ENCODE measurements around the gene ERO1B.

The ERO1B gene, protein sequence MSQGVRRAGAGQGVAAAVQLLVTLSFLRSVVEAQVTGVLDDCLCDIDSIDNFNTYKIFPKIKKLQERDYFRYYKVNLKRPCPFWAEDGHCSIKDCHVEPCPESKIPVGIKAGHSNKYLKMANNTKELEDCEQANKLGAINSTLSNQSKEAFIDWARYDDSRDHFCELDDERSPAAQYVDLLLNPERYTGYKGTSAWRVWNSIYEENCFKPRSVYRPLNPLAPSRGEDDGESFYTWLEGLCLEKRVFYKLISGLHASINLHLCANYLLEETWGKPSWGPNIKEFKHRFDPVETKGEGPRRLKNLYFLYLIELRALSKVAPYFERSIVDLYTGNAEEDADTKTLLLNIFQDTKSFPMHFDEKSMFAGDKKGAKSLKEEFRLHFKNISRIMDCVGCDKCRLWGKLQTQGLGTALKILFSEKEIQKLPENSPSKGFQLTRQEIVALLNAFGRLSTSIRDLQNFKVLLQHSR

DNA sequence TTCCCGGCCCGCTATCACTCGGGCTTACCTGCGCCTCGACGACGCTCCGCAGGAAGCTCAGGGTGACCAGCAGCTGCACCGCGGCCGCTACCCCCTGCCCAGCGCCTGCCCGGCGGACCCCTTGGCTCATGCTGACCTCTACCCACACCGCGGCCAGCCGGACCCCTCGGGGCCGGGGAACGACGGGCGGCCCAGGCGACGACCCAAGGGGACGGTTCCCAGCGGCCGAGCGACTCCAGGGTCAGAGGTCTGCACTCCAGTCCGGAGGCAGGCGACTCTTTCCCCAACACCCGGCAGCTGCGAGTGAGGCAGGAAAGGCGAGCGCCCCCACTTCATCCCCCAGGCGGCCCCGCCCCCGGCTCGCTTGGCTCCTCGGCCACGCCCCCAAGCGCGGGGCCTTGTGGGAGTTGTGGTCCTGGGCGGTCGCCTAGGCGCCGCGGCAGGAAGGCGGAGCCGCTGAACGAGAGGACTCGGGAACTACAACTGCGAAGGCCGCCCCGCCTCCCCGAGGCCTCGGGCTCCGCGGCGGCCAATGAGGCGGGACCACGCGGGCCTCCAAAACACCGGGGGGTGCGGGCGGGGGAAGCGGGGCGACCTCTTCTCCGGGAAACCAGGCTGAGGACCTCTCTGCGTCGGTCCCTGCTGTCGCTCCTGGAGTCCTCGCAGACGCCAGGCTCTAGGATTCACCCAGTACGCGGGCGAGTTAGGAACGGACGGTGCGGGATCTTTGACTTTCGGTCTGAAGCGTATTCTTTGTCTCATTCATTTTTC, at the start of gene ERO1B:
ERO1B (minus strand) TSS at position 305 of the 771 bp plus-strand sequence; CDS start at position 130, 175 bp downstream.
- no peak for TF ChIP-seq GATA2 (IDR thresholded peaks at IDR 0.05; ENCODE audit: low read depth, low read length)
- no peak for TF ChIP-seq GATA3 (IDR thresholded peaks at IDR 0.05; ENCODE audit: low read depth, low read length)

DNA sequence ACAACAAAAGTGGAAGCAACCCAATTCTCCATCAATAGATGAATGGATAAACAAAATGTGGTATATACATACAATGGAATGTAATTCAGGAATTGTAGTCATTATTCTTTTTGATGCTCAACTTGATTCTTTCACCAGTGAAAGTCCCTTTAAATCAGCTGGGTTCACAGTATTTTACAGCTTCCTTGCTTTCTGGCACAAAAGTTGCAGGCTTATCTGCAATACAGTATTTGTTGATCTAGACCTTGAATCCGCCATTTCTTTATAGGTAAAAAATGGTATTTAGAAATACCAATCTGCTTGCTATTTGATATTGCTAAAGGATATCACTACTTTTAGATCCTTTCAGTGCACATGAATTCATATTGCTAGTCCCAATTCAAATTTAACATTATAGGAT, 44.7 kb upstream of the ERO1B start:
- TF ChIP-seq GATA2 (IDR thresholded peaks at IDR 0.05; ENCODE audit: low read depth, low read length): no peak
- TF ChIP-seq GATA3 (IDR thresholded peaks at IDR 0.05; ENCODE audit: low read depth, low read length): no peak

DNA sequence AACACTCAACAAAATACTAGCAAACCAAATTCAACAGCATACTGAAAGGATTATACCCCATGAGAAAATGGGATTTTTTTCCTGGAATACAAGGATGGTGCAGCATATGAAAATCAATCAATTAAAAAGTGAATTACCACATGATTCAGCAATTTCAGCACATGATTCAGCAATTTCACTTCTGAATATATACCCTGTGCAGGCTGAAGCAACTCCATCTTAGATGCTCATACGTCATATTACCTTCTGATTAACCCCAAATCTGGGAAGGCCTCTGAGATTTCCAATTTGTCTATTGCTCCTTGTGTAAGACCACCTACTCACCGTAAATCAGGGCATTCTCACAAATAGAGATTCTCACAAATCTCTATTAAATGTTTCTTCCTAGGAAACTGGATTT, 43.8 kb upstream of the ERO1B start:
- TF ChIP-seq GATA3 (IDR thresholded peaks at IDR 0.05; ENCODE audit: low read depth, low read length): no peak
- no peak for TF ChIP-seq GATA2 (IDR thresholded peaks at IDR 0.05; ENCODE audit: low read depth, low read length)

DNA sequence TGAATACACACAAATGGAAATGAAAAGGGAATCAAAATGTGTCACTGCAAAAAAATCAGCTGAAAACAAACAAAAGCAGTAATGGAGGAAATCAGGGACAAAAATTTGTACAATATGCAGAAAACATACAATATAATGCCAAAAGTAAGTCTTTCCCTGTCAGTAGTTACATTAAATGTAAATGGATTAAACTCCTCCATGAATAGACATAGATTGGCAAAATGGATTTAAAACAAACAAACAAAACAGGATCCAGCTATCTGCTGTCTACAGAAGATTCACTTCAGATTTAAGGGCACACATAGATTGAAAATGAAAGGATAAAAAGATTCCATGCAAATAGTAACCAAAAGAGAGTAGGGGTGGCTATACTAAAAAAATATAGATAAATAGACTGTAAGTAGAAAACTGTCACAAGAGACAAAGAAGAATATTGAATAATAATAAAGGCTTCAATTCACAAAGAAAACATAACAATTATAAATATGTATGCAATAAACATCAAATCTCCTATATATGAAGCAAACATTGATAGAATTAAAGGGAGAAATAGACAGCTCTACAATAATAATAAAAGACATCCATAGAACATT, 42.2 kb upstream of the ERO1B start:
- TF ChIP-seq GATA2 (IDR thresholded peaks at IDR 0.05; ENCODE audit: low read depth, low read length) (no peak), GATA3 (IDR thresholded peaks at IDR 0.05; ENCODE audit: low read depth, low read length) (no peak)

DNA sequence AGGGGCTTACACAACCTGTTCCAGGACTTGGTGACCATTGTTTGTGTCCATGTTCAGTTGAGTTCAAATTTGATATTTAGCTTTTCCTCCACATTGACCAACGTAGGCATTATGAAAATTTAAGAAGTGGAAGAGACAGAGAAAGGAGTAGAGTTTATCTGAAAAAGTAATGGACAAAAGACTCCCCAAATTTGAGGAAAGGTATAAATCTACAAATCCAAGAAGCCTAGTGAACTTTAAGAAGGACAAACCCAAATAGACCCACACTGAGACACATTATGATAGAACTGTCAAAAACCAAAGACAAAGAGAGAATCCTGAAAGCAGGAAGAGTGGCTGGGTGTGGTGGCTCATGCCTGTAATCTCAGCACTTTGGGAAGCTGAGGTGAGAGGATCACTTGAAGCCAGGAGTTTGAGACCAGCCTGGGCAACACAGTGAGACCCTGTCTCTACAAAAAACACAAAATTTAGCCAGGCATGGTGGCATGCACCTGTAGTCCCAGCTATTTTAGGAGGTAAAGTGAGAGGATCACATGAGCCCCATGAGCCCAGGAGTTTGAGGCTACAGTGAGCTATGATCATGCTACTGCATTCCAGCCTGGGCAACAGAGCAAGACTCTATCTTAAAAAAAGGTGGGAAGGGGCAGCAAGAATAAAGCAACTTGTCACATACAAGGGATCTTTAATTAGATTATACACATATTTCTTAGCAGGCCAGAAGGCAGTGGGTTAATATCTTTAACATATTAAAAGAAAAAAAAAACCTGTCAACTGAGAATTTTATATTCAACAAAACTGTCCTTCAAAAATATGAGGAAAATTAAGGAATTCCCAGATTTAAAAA, 41.0 kb upstream of the ERO1B start:
- TF ChIP-seq GATA2 (IDR thresholded peaks at IDR 0.05; ENCODE audit: low read depth, low read length) (no peak), GATA3 (IDR thresholded peaks at IDR 0.05; ENCODE audit: low read depth, low read length) (no peak)

DNA sequence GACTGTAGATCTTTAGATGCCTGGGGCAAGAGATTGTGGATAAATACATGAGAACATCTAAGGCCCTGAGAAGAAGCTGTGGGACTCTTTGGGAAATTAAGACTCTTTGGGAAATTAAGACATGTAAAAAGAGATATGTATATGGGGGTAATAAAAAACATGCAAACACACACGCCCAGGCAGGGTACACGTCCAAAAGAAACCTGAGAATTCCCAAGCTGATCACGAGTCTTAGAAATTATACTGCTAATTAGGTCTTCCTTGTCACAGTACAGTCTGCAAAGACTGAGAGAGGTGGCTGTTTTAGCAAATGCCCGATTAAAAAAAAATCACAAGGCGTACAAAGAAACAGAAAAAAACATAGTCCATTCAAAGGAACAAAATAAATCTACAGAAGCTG, 39.3 kb upstream of the ERO1B start:
- TF ChIP-seq GATA2 (IDR thresholded peaks at IDR 0.05; ENCODE audit: low read depth, low read length): no peak
- no peak for TF ChIP-seq GATA3 (IDR thresholded peaks at IDR 0.05; ENCODE audit: low read depth, low read length)

DNA sequence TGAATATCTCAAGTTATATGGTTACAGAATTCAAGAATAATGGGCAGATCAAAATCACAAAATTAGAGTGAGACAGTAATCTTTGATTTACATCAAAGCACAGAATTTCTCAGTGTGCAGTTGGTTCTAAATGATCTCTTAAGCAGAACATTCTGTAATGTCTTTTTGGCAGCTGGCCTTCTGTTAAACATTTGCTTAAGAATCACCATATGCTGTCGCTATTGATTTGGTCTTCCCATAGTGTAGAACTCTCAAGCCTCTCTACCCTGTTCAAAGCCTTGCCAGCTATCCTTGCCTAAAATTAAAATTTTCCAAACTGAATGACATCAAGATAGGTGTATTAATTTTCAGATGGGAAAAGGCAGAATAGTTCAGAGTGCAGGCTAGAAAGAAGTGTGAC, 38.9 kb upstream of the ERO1B start:
- TF ChIP-seq GATA2 (IDR thresholded peaks at IDR 0.05; ENCODE audit: low read depth, low read length) (no peak), GATA3 (IDR thresholded peaks at IDR 0.05; ENCODE audit: low read depth, low read length) (no peak)

DNA sequence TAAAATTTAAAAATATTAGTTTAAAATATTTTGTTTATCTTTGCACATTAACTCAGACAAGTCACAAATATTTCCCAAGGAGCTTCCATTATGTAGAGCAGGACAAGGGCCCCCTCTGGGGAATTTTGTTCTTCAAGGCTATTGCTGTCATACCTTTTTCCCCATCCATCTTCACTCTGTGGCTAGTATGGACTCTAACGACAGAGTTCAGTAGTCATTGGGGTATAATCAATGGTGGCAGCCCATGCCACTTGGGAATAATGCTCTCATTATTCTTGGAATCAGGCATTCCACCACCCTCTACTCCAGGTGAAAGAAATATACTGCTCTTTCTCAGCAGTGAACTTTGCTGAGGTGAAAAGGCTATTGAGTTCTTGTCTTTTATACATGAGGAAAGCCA, 38.5 kb upstream of the ERO1B start:
- TF ChIP-seq GATA3 (IDR thresholded peaks at IDR 0.05; ENCODE audit: low read depth, low read length) (no peak), GATA2 (IDR thresholded peaks at IDR 0.05; ENCODE audit: low read depth, low read length) (no peak)

DNA sequence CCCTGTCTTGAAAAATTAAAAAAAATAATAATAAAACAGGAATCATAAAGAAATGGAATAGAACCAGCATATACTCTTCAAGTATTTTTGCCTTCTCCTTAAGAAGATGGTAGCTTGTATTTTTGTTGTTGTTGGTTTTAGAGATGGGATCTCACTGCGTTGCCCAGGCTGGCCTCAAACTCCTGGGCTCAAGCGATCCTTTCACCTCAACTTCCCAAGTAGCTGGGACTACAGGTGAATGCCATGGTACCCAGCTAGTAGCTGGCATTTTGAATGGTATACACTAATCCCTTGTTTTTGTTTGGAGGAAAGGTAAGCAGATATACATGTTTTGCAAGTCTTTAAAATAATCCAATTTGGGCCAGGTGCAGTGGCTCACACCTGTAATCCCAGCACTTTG, 34.7 kb upstream of the ERO1B start:
- TF ChIP-seq GATA2 (IDR thresholded peaks at IDR 0.05; ENCODE audit: low read depth, low read length) (no peak), GATA3 (IDR thresholded peaks at IDR 0.05; ENCODE audit: low read depth, low read length) (no peak)

DNA sequence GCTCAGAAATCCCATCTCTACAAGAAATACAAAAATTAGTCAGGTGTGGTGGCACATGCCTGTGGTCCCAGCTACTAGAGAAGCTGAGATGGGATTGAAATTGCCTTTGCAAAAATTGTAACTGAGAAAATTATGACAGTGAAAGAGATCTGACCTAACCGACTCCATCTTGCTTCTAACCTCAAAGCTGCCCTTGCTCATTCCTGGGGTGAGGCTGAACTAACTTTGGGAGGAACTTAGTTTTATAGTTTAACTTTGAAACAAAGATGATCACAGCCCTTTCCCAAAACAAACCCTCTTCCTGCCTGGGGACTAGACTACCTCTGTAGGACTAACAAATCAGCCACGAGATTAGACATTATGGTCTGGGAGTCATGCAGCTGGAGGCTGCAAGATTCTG, 33.8 kb upstream of the ERO1B start:
- TF ChIP-seq GATA2 (IDR thresholded peaks at IDR 0.05; ENCODE audit: low read depth, low read length) (no peak), GATA3 (IDR thresholded peaks at IDR 0.05; ENCODE audit: low read depth, low read length) (no peak)

DNA sequence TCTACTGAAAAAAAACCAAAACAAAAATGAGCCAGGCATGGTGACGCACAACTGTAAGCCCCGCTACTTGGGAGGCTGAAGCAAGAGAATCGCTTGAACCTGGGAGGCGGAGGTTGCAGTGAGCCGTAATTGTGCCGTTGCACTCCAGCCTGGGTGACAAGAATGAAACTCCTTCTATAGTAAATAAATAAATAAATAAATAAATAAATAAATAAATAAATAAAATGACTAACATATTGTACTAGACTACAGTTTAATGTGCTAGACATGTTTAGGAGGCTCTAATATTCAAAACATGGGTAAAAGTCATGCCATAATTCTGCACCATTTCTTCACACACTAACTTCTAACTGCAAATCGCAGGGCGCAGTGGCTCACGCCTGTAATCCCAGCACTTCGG, 33.3 kb upstream of the ERO1B start:
- TF ChIP-seq GATA3 (IDR thresholded peaks at IDR 0.05; ENCODE audit: low read depth, low read length) (no peak), GATA2 (IDR thresholded peaks at IDR 0.05; ENCODE audit: low read depth, low read length) (no peak)

DNA sequence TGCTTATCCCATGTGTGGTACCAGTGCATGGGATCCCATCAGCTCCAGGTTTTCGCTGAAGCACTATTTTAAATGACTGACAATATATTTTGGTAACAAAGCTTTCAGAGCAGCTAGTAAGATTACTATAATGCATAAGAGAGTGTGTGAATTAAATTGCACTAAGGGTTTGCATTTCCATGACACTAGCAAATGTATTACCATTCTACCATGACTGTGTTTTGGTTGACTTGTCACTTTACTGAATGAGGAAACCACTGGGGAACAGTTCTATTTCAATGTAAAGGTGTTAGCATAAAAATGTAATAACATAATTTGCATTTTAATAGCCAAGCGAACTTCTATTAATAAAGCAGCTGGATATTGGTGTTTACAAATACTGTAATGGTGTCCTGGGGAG, 31.7 kb upstream of the ERO1B start:
- no peak for TF ChIP-seq GATA2 (IDR thresholded peaks at IDR 0.05; ENCODE audit: low read depth, low read length)
- TF ChIP-seq GATA3 (IDR thresholded peaks at IDR 0.05; ENCODE audit: low read depth, low read length): no peak

DNA sequence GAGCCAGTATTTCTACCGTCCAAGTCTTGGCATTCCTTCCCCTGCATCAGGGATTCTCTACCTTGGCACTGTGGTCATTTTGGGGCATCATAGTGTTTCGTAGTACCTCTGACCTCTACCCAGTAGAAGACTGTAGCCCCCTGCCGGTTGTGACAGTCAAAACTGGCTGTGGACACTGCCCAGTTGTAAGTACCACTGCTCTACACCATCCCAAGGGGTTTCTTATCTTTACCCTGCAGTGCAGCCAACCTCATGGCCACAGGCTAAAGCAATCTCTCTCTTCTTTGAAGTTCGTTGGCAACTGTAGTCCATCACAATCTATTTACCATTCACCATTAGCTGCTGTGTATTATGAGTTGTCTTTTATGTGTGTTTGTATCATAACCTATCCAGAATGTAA, 29.3 kb upstream of the ERO1B start:
- TF ChIP-seq GATA3 (IDR thresholded peaks at IDR 0.05; ENCODE audit: low read depth, low read length) (no peak), GATA2 (IDR thresholded peaks at IDR 0.05; ENCODE audit: low read depth, low read length) (no peak)

DNA sequence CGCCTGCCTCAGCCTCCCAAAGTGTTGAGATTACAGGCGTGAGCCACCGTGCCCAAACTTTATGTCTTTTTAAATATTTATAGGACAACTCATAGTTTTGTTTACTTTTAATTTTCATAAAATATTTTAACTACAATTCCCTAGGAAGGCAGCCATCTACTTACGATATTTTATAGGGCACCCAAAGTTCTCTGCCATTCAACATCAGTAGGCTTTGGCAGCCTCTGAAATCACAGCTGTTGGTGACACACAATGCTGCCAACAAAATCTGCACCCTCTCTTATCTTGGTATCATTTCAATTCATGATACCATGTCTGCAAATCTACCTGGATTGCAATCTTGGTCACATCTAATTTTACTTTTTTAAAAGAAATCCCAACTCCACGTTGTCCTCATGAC, 27.1 kb upstream of the ERO1B start:
- TF ChIP-seq GATA2 (IDR thresholded peaks at IDR 0.05; ENCODE audit: low read depth, low read length) (no peak), GATA3 (IDR thresholded peaks at IDR 0.05; ENCODE audit: low read depth, low read length) (no peak)
